ENCODE measurements around the gene CAPN12. TPM values are rescaled to one million over a fixed set of nuclear protein-coding genes. Genes with fewer than 3 reads are reported as not detected.

CAPN12 gene
- total and polyA plus RNA-seq, 4 donors: 2.0 to 17.8 (median 6.0) TPM

GRCh38 chr19:38703509-38703908 is 40.8 kb downstream of the CAPN12 start:
- Histone ChIP-seq H3K9me3 (ENCODE audit: control insufficient read depth in 4 of 4, insufficient read depth in 3 of 4, low read length in 3 of 4) (no peaks in the 10 kb centered on the region), H3K27ac (ENCODE audit: low read depth in 1 of 2, low read length in 1 of 2) (peak overlapping the region in 1 of 2 donors; percentile 47), H3K4me3 (no peak overlapping the region), H3K36me3 (ENCODE audit: control insufficient read depth in 4 of 4, insufficient read depth in 4 of 4, low read length in 4 of 4) (peaks cover 4 to 73% (median 47%) of the 10 kb centered on the region in 4 donors), H3K9ac (ENCODE audit: insufficient read depth in 1 of 2, low read length in 2 of 2) (no peak overlapping the region), H3K4me1 (ENCODE audit: control insufficient read depth in 5 of 5, insufficient read depth in 5 of 5, low read length in 5 of 5) (peaks cover 0 to 38% (median 20%) of the 10 kb centered on the region in 5 donors), H3K27me3 (ENCODE audit: control insufficient read depth in 3 of 3, insufficient read depth in 3 of 3, low read length in 2 of 3) (no peaks in the 10 kb centered on the region)
- DNase-seq: no peak
- 87% methylated on average over 14 of the region's 14 CpGs for WGBS, 2 donors
- no peak for ATAC-seq (ENCODE audit: insufficient read depth, low FRiP score)
- no peak for TF ChIP-seq CTCF (IDR thresholded peaks at IDR 0.05; ENCODE audit: control extremely low read depth, extremely low read depth)

- Histone ChIP-seq H3K27me3 (ENCODE audit: control insufficient read depth in 3 of 3, insufficient read depth in 3 of 3, low read length in 2 of 3) (no peaks in the 10 kb centered on the region), H3K9ac (ENCODE audit: insufficient read depth in 1 of 2, low read length in 2 of 2) (no peak overlapping the region), H3K9me3 (ENCODE audit: control insufficient read depth in 4 of 4, insufficient read depth in 3 of 4, low read length in 3 of 4) (no peaks in the 10 kb centered on the region), H3K27ac (ENCODE audit: low read depth in 1 of 2, low read length in 1 of 2) (peak overlapping the region in 1 of 2 donors; percentile 26), H3K4me3 (no peak overlapping the region), H3K4me1 (ENCODE audit: control insufficient read depth in 5 of 5, insufficient read depth in 5 of 5, low read length in 5 of 5) (peaks cover 4 to 43% (median 21%) of the 10 kb centered on the region in 5 donors), H3K36me3 (ENCODE audit: control insufficient read depth in 4 of 4, insufficient read depth in 4 of 4, low read length in 4 of 4) (peaks cover 4 to 68% (median 37%) of the 10 kb centered on the region in 4 donors)
- TF ChIP-seq CTCF (IDR thresholded peaks at IDR 0.05; ENCODE audit: control extremely low read depth, extremely low read depth): no peak
- ATAC-seq (ENCODE audit: insufficient read depth, low FRiP score) (no peak), DNase-seq (no peak)
- 76 to 86% methylated on average over 14 of the region's 14 CpGs for WGBS, 2 donors
Observed at GRCh38 chr19:38702278-38702677, 42.0 kb downstream of the CAPN12 start.

- DNase-seq (peak in 2 of 3 donors; percentile 57 to 68), ATAC-seq (ENCODE audit: insufficient read depth, low FRiP score) (no peak)
- Histone ChIP-seq H3K27me3 (ENCODE audit: control insufficient read depth in 3 of 3, insufficient read depth in 3 of 3, low read length in 2 of 3) (no peaks in the 10 kb centered on the region), H3K36me3 (ENCODE audit: control insufficient read depth in 4 of 4, insufficient read depth in 4 of 4, low read length in 4 of 4) (peaks cover 4 to 64% (median 39%) of the 10 kb centered on the region in 4 donors), H3K27ac (ENCODE audit: low read depth in 1 of 2, low read length in 1 of 2) (peak overlapping the region in 1 of 2 donors; percentile 8), H3K4me3 (no peak overlapping the region), H3K4me1 (ENCODE audit: control insufficient read depth in 5 of 5, insufficient read depth in 5 of 5, low read length in 5 of 5) (peaks cover 4 to 43% (median 21%) of the 10 kb centered on the region in 5 donors), H3K9me3 (ENCODE audit: control insufficient read depth in 4 of 4, insufficient read depth in 3 of 4, low read length in 3 of 4) (no peaks in the 10 kb centered on the region), H3K9ac (ENCODE audit: insufficient read depth in 1 of 2, low read length in 2 of 2) (peak overlapping the region in 1 of 2 donors; percentile 32)
- TF ChIP-seq CTCF (IDR thresholded peaks at IDR 0.05; ENCODE audit: control extremely low read depth, extremely low read depth): no peak
- 64 to 79% methylated on average over 11 of the region's 11 CpGs for WGBS, 2 donors
Observed at GRCh38 chr19:38701455-38702063, 42.7 kb downstream of the CAPN12 start.

Measured in lung (tissue), 12 donors.